SK-N-MC (cell line): Measurements from ENCODE around the gene ESPNL.
"Not testable (repeated sequence)": the region's sequence is repeated elsewhere in the genome, so short reads cannot be mapped to it uniquely, and the experiment has no call there.

ENCODE experiments used
- DNase-seq: peaks from one replicate; pipeline ENCODE4 v3.0.0-alpha.2; 2011; ENCODE audit warnings: low read depth, low spot score
- H3K27ac ChIP-seq: fragments of 200-600 bp; sonication (generic); 2 replicates; pipeline ENCODE4 v1.5.1; 2016; ENCODE audit warnings: mixed run types
- H3K36me3 ChIP-seq: fragments of 200-600 bp; sonication (generic); 2 replicates; pipeline ENCODE4 v1.6.1; 2017; ENCODE audit warnings: antibody characterized with exemption, low read length, mixed read lengths; ENCODE audit not compliant: insufficient read depth
- H3K4me3 ChIP-seq: fragments of 200-600 bp; sonication (generic); 2 replicates; pipeline ENCODE4 v1.5.1; 2016
- H3K9ac ChIP-seq: fragments of 200-600 bp; sonication (generic); 2 replicates; pipeline ENCODE4 v1.8.0; 2017; ENCODE audit warnings: mixed run types, mixed read lengths; ENCODE audit not compliant: insufficient read length
- H3K9me3 ChIP-seq: fragments of 200-600 bp; sonication (generic); 2 replicates; pipeline ENCODE4 v1.6.1; 2017; ENCODE audit warnings: low read depth, mild to moderate bottlenecking, antibody characterized with exemption, low read length, moderate library complexity, mixed read lengths
- EZH2 ChIP-seq: fragments of 200-600 bp; sonication (generic); IDR thresholded peaks from one replicate; pipeline ENCODE4 v1.6.1; 2017; ENCODE audit warnings: antibody characterized with exemption
- FOXP2 ChIP-seq: optimal IDR thresholded peaks from 2 replicates; pipeline ENCODE3; 2011; ENCODE audit warnings: mild to moderate bottlenecking, moderate library complexity; ENCODE audit not compliant: insufficient read depth; ENCODE audit errors: extremely low read length, control extremely low read depth
- POLR2AphosphoS5 ChIP-seq: IDR thresholded peaks from 2 replicates; pipeline ENCODE4 v1.6.1; 2012; ENCODE audit warnings: mild to moderate bottlenecking, low read depth, low read length, borderline replicate concordance

The ESPNL gene

GRCh38 chr2:238114331-238114841 is 14.2 kb downstream of the ESPNL start:
- Histone ChIP-seq H3K9ac (no peak overlapping the region), H3K9me3 (0 out of 2 replicates have a peak, but pooled peaks cover 4% of the 10 kb centered on the region), H3K4me3 (no peak overlapping the region), H3K27ac (no peak overlapping the region), H3K36me3 (no peaks in the 10 kb centered on the region)
- TF ChIP-seq POLR2AphosphoS5 (no peak), EZH2 (no peak), FOXP2 (no peak)
- no peak for DNase-seq

- Histone ChIP-seq H3K36me3 (no peaks in the 10 kb centered on the region), H3K4me3 (no peak overlapping the region), H3K27ac (no peak overlapping the region), H3K9me3 (0 out of 2 replicates have a peak, but pooled peaks cover 4% of the 10 kb centered on the region), H3K9ac (no peak overlapping the region)
- no peak for DNase-seq
- no peak for TF ChIP-seq FOXP2
- TF ChIP-seq POLR2AphosphoS5 = no peak
- TF ChIP-seq EZH2 = no peak
These were observed 14.9 kb downstream of the ESPNL start for GRCh38 chr2:238114851-238115660.

- H3K9me3 ChIP-seq, H3K36me3 ChIP-seq, H3K4me3 ChIP-seq, DNase-seq, H3K27ac ChIP-seq, H3K9ac ChIP-seq: not testable (repeated sequence)
These were observed 15.6 kb downstream of the ESPNL start for GRCh38 chr2:238115709-238116108.

- no peaks in the 10 kb centered on the region for H3K36me3 ChIP-seq
- TF ChIP-seq EZH2 = no peak
- TF ChIP-seq POLR2AphosphoS5 = no peak
- no peak for TF ChIP-seq FOXP2
- H3K4me3 ChIP-seq = no peak overlapping the region
- DNase-seq = no peak
- H3K9ac ChIP-seq = no peak overlapping the region
- 0 out of 2 replicates have a peak, but pooled peaks cover 4% of the 10 kb centered on the region for H3K9me3 ChIP-seq
- H3K27ac ChIP-seq = no peak overlapping the region
These were observed 16.4 kb downstream of the ESPNL start for GRCh38 chr2:238116298-238117198.

- H3K36me3 ChIP-seq = no peaks in the 10 kb centered on the region
- no peak overlapping the region for H3K27ac ChIP-seq
- TF ChIP-seq POLR2AphosphoS5 (no peak), FOXP2 (no peak), EZH2 (no peak)
- no peak overlapping the region for H3K4me3 ChIP-seq
- H3K9me3 ChIP-seq = 0 out of 2 replicates have a peak, but pooled peaks cover 3% of the 10 kb centered on the region
- no peak for DNase-seq
- H3K9ac ChIP-seq = no peak overlapping the region
These were observed 17.3 kb downstream of the ESPNL start for GRCh38 chr2:238117199-238118154.

- no peak overlapping the region for H3K27ac ChIP-seq
- DNase-seq = no peak
- no peak overlapping the region for H3K9ac ChIP-seq
- no peak overlapping the region for H3K4me3 ChIP-seq
- TF ChIP-seq FOXP2 (no peak), POLR2AphosphoS5 (no peak), EZH2 (no peak)
- no peaks in the 10 kb centered on the region for H3K36me3 ChIP-seq
- H3K9me3 ChIP-seq = no peaks in the 10 kb centered on the region
These were observed 19.8 kb downstream of the ESPNL start for GRCh38 chr2:238119756-238120462.

- no peaks in the 10 kb centered on the region for H3K9me3 ChIP-seq
- H3K9ac ChIP-seq = no peak overlapping the region
- TF ChIP-seq EZH2 (no peak), FOXP2 (no peak), POLR2AphosphoS5 (no peak)
- H3K36me3 ChIP-seq = no peaks in the 10 kb centered on the region
- no peak overlapping the region for H3K4me3 ChIP-seq
- H3K27ac ChIP-seq = no peak overlapping the region
- DNase-seq = no peak
These were observed 20.5 kb downstream of the ESPNL start for GRCh38 chr2:238120463-238121298.
